NCI-H82 treated with DMSO at 0.1 percent for 48 hours (cell line): ENCODE data around the gene HNRNPAB.
A peak's percentile ranks its signal among the peaks of the same experiment; 100 is the strongest.

Experiments used
- DNase-seq: peaks from one replicate; lab custom pipeline; 2025; ENCODE audit not compliant: unreplicated experiment; lab: John Stamatoyannopoulos, UW

The HNRNPAB gene

DNA sequence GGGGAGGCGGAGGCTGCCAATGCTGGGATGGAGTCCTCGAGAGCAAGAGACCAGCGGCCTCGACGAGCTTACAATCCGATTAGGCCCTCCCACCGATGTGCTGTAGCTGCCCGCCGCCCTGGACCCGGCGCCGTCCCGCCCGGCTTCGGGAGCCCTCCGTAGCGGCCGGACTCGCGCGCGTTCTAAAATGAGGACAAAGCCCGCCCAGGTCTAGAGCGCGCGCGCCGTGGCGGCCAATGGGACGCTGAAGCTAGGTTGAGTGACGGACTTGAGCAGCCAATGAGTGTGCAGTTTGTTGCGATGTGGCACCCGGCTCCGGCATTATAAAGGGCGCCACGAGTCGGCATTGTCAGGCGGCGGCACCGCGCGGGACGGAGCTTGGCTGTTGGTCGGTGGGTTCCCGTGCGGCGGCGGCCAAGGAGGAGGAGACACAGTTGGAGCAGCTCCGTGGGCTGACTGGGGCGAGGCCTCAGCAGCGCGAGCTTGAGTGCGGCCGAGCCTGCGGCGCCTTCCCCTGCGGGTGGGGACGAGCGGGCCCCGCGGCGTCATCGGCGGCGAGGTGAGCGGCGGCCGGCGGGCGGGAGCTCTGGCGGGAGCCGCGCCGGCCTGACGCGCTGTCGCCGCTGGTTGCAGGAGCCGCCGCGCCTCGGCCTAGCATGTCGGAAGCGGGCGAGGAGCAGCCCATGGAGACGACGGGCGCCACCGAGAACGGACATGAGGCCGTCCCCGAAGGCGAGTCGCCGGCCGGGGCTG, at the start of gene HNRNPAB:
TSS of gene HNRNPAB (plus strand) at position 352 of the 753 bp plus-strand sequence. CDS start at position 657, 305 bp downstream.
- DNase-seq, result peak; percentile 82

DNA sequence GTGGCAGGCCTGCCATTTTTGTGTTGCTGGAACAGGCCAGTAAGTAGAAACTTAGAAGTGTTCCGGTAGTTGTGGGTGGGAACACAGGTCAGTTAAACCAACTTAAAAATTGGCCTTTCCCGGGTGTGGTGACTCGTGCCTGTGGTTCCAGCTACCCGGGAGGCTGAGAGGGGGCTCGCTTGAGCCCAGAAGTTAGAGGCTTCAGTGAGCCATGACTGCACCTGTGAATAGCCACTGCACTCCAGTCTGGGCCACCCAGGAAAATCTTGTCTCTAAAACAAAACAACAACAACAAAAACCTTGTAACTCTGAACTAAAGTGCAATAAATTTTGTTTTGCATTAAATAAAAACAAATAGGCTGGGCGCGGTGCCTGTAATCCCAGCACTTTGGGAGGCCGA, 49.3 kb upstream of the HNRNPAB start:
- DNase-seq, result no peak

DNA sequence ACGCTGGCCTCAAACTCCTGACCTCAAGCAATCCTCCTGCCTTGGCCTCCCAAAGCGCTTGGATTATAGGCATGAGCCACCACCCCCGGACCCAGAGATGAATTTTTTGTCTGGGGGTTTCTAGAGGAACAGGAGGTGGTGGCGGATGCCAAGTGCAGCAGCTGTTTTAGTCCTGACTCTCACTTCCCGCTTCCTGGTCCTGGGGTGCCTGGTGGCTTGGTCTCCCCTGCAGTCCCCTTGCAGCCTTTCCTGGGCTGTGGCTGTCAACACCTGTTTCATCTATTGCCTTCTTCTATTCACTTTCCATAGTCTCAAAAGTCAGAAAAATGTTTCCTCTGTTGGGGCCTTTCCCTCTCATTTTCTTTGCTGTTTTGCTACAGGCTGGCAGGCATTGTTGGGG, 44.2 kb upstream of the HNRNPAB start:
- DNase-seq, result no peak

DNA sequence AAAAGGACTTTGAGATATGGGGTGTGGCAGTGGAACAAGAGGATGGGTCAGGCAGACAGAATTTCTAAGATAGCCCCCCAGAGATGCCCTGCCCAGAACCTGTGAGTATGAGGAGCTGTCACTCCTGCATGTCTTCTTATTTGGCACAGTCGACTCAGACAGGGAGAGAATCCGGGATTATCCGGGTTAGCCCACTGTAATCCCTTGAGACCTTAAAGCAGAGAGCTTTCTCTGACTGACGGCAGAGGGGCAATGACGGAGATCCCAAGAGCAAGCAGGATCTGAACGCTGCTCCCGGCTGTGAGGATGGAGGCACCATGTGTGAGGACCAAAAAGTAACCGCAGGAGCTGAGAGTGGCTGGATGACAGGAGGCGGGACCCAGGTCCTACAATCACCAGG, 41.9 kb upstream of the HNRNPAB start:
- peak; percentile 90 for DNase-seq

DNA sequence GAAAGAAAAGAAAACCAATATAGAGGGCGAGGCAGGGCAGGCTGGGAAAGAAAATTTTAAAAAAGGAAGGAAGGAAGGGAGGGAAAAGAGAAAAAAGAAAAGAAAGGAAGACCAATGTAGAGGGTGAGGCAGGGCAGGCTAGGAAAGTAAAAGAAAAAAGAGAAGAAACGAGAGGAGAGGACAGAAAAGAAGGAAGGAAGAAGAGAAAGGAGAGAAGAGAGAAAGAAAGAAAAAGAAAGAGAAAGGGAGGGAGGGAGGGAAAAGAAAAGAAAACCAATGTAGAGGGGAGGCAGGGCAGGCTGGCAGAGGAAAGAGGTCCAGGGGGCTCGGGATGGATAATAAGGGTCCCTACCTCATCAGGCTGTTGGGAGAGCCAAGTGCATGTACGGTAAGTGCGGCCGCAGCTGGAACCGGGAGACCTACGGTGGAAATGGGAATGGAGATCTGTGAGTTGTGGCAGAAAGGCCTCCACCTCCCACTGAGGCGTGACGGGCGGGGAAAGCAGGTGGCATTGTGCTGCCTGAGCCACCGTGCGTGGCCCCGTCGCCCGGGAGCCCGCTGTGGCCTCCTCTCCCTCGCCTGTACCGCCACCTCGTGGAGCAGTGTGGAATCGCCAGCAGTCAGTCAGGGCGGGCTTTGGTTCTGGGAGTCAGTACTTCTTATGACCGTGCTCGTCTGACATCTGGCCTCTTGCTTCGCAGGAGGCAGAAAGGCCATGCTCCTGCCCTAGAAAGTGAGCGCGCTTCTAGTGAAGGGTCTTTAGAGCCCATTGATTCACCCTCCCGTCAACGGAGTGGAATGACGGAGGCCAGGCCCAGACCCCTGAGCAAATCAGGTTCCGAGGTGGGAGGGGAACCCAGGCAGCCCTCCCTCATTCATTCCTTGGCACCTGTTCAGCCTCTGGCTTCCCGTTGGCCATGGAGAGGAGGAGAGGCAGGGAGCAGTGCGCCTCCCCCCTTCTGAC, 40.3 kb upstream of the HNRNPAB start:
- DNase-seq, result peak; percentile 76

DNA sequence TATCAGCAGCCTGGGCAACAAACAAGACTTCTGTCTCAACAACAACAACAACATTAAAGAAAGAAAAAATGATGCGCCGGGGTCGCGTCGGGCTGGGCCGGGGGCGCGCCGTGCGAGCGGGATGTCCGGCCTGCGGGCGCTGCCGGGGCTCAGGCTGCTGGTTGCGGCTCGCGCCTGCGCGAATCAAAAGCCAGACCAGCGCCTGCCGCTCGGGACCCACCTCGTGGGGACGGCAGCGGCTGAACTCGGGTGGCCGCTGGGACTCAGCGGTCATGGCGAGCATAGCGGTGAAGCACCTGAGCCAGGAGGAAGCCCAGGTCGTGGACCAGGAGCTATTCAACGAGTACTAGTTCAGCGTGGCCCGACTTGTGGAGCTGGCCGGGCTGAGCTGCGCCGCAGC, 38.8 kb upstream of the HNRNPAB start:
- DNase-seq, result no peak

DNA sequence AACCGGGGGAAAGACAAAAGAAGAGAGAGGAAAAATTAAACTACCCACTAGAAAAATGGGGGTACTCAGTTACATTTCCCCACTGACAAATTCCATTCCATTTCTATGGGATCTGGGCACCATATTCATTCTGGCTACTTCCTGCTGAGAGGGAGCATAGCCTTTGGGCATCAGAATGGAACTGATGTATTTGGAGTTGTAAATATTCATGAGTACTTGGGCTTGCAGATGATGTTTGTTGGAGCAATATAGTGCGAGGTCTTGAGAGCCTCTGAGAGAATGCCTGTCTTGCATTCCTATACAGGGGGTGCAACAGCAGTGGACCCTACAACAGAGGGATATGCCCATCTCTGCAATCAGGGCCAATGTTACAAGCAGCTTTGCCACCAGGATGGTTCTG, 33.9 kb upstream of the HNRNPAB start:
- DNase-seq, result no peak

DNA sequence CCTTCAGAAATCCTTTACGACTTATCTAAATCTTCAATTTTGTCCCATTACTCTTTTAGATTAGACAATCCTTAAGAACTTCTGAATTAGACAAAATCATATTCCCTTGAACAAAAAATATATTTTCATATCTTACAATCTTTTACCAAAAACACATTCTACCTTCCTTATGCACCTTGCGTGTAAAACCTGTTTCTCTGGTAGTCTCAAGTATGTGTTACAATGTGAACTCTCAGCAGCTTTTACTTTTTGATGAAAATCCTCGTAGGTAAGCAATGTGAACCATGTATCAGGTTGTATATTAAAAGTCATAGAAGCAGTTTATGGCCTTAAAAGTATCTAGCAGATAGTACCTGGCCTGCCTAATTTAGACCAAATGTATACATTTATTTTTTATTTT, 29.9 kb upstream of the HNRNPAB start:
- DNase-seq, result no peak

DNA sequence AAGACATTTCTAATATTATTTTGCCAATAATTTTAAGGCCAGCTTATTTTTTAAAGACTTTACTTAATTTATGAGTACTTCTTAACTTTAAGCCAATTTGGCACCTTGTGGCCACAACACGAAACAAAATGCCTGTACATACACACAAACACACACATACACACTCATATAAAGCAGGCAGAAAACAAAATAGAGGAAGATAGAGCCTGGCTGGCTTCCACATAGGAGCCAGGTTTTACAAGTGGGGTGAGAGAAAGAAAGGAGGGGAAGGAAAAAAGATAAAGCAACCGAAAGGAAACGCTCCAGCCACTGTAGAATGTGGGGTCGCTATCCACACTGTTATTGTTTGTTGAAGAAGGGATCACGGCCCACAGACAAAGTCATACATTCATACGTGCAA, 27.5 kb upstream of the HNRNPAB start:
- no peak for DNase-seq

DNA sequence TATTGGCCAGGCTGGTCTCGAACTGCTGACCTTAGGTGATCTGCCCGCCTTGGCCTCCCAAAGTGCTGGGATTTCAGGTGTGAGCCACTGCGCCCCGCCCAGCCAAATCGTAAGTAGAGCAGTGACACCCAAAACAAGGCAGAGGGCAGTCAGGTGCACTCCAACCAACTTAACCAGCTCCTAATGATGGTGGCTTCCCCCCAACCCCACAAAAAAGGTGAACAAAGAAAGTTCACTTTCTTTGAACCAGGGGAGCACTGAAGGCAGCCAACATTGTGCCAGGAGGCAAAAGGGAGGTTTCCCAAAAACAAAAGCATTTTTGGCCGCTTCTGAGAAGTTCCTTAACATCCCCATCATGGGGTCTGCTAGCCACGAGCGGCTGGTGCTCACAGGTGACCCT, 26.8 kb upstream of the HNRNPAB start:
- no peak for DNase-seq

DNA sequence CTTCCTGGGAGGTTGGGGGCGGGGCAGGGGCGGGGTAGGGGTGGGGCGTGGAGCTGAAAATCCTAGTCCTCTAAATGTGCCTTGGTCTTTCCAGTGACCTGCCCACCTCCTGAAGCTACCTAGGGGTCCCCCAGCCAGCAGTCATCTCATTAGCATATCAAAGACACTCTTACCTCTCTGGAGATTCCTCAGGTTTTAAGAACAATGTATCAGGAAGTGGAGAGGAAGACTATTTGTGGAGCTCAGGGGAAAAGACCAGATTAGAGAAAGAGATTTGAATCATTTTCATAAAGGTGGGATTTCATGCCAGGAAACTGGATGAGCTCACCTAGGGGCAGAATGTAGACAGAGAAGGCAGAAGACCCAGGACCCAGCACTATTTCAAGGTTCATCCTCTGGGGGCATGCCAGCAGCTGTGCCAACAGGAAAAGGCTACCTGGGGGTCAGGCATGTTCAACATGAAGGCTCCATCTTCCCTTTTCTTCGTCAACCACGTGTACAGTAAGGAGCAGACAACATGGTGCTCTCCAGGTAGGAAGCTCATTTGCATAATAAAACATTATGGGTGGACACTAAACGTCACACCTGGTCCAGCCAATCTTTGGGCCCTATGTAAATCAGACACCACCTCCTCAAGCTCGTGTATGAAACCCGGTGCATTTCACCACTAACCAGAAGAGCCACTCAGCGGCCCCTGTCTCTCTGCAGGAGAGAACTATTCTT, 24.0 kb upstream of the HNRNPAB start:
- no peak for DNase-seq

DNA sequence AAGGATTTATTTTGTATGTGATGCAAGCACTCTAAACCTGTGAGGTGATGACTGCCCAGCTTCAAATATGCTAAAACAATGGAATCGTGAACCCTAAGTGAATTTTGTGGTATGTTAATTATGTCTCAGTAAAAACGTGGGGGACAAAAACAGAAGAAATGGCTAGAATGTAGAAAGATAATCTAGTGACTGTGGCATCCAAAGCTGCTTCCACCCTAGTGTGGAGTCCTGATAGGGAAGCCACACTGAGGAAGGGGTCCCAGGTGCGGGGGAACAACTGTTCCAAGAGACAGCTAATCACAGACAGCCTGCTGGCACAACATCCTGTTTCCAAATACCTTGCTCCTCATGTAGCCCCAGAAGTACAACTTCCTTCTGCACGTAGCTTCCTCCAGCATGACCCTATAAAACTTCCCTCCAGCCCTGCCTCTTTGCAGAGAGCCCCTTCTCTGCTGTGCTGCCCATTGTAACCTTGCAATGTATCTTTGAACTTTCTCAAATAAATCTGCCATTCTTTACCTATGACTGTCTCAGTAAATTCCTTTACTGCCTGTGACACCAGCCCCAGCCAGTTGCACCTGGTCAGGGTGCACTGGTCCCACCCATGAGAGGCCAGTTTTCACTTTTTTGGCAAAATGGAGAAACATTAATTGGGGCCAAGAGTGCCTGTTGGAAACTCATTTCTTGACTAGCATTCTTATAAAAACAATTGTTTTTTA, 22.0 kb upstream of the HNRNPAB start:
- DNase-seq, result no peak

DNA sequence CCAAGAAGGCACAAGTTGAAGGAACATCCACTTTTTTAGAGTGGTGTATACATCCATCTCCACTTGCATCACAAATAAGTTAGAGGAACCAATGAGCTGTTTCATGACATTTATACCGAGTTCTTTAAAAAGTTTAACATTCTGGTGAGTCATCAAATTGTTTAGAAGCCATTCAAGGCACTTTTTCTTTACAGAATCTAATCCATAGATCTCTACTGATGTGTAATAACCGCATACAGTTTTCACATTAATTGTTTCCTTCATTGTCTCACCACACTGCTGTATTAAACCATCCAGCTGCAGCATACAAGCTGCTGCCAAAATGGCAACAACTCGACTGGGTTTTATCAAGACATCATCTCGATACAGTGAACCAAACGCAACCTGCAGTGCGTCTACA, 17.9 kb upstream of the HNRNPAB start:
- no peak for DNase-seq

DNA sequence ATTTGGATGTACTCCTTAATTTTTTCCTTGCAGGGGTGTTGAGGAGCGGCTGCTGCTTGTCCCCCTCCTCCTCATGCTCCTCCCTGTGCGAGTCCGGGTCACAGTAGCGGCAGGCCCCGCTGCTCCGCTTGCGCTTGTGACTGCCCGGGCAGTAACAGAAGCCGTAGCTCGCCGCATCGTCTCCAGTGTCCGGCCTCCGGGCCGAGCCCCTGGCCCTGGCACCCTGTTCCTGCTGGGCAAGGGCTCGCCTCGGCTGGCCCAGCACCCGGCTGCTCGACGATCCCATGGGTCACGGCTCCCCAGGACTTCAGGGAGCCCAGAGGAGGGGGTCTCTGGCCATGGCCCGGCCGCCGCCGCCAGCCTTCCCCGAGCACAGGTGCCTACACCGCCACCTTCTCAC, 17.3 kb upstream of the HNRNPAB start, which contains the start of gene GMCL2:
TSS of gene GMCL2 (minus strand) at position 358 of the 400 bp plus-strand sequence. CDS start at position 286, 72 bp downstream.
- no peak for DNase-seq

DNA sequence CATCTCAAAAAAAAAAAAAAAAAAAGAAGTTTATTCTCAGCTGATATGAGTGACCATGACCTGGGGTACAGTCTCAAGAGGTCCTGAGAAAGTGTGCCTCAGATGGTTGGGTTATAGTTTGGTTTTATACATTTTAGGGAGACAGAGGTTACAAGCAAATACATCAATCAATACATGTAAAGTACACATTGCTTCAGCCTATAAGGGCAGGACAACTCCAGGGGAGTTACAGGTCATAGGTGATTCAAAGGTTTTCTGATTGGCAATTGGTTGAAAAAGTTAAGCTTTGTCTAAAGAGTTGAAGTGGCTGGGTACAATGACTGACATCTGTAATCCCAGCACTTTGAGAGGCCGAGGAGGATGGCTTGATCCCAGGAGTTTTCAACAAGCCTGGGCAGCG, 14.9 kb upstream of the HNRNPAB start:
- no peak for DNase-seq

DNA sequence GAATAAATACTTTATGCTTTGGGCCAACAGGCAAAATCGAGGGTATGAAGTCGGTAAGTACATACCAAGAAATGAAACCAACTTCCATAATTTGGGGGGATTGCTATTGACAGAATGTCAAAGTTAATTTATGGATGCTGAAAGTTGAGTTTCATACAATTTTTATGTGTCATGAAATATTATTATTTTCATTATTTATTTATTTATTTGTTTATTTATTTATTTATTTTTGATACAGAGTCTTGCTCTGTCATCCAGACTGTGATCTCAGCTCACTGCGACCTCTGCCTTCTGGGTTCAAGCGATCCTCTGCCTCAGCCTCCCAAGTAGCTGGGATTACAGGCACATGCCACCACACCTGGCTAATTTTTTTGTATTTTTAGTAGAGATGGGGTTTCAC, 12.7 kb upstream of the HNRNPAB start:
- no peak for DNase-seq

DNA sequence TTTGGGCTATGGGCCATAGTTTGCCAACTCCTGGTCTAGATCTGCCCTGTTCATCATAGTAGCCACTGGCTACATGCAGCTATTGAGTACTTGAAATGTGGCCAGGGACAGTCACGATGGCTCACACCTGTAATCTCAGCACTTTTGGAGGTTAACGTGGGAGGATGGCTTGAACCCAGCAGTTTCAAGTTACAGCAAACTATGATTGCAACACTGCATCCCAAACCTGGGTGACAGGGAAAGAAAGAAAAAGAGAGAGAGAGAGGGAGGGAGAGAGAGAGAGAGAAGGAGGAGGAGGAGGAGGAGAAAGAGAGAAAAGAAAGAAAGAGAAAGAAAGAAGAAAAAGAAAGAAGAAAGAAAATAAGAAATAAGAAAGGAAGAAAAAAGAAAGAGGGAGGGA, 12.1 kb upstream of the HNRNPAB start:
- no peak for DNase-seq

DNA sequence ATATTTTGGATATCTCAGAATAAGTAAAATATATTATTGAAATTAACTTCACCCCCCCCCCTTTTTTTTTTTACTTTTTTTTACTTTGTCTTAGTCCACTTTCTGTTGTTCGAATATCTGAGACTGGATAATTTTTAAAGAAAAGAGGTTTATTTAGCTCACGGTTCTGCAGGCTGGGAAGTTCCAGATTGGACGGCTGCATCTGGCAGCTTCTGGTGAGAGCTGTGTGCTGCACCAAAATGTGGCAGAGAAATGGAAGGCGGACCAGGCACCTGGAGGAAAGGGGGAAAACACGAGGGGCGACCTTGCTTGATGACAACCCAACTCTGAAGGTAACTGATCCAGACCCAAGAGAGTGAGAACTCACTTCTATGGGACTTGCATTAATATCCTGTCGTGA, 11.5 kb upstream of the HNRNPAB start:
- DNase-seq, result no peak

DNA sequence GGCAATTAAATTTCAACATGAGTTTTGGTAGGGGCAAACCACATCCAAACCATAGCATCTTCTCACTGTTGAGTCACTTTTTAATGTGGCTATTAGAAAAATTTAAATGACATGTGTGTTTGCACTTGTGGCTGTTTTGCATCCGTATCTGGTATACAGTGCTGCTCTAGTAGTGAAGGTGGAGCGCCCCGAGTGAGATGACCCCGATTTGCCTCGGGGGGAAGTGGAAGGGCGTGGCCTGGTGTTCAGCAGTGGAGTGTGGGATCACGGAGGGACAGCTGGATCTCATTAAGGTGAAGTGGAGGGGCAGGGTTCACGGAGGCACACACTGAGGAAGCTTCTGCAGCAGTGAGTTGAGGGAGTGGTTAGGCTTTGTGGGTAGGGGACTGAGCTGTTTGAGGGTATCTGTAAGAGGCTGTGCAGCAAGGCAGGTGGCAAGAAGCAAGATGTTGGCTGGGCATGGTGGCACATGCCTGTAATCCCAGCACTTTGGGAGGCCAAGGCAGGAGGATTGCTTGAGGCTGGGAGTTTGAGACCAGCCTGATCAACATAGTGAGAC, 11.0 kb upstream of the HNRNPAB start:
- no peak for DNase-seq

DNA sequence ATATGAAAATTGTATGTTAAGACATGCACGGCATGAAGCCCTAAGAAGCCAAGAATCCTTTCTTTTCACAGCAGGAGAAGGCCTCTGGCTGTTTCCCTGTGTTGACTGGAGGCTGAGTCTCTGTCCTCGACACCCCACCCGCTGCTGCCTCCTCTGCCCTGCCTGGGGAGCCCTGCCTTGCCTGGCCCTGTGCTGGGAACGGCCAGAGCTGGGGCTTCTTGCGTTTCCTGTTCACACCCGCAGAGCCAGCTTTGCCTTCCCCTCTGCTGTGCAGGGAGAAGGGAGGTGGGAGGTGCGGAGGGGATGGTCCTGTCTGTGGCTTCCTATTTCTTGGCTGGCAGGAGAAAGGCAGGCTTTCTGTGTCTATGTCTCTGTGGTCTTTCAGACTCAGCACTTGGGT, 10.3 kb upstream of the HNRNPAB start:
- DNase-seq, result no peak
